ENCODE data around the gene BMP6. TPM values are rescaled to one million over a fixed set of nuclear protein-coding genes. Genes with fewer than 3 reads are reported as not detected.

BMP6 gene
- total RNA-seq, 4 donors from 2014 or later = 0.57 to 2.9 (median 1.1) TPM

DNA sequence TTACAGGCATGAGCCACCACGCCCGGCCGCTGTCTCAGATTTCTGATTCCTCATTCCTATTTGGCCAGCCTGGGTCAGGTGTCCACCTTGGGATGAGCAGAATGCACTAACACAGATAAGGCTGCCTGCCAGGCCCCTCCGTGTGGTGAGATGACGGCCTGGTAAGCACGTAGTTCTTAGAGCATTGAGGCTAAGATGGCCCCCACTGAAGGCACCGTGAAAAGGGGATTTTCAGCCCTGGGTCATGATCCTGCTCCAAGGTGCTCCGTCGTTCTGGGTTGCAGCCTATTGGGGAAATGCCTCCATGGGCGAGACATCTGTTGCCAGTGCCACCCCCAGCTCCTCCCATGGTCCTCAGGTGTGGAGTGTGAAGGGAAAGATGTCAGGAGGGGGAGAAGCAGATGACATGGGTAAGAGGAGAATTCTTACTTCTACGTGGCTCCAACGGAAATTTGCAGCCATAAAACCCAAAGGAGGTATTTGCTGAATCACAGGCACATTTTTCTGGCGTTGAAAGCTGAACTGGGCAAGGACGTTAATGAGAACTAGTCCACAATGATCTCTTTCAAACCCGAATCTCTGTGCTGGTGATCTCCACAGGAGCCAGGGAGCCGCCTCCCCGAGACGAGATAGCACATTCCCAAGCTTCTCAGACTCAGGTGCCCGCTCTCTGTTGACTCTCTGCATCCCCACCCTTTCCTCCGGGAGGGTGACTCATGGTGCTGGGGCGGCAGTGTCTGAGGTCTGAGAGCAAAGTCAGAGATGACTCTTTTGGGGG lies 34.0 kb upstream of the BMP6 start:
- Histone ChIP-seq H3K4me3 (peak overlapping the region in 1 of 4 donors; percentile 21), H3K27me3 (peaks cover 0 to 14% (median 0%) of the 10 kb centered on the region in 4 donors), H3K9me3 (no peaks in the 10 kb centered on the region), H3K27ac (no peak overlapping the region), H3K36me3 (no peaks in the 10 kb centered on the region), H3K4me1 (peaks cover 0 to 12% (median 0%) of the 10 kb centered on the region in 3 donors)
- DNase-seq = no peak
- intact Hi-C loops (cut with DNase I) = no loop called here
- TF ChIP-seq, protein P1, sequence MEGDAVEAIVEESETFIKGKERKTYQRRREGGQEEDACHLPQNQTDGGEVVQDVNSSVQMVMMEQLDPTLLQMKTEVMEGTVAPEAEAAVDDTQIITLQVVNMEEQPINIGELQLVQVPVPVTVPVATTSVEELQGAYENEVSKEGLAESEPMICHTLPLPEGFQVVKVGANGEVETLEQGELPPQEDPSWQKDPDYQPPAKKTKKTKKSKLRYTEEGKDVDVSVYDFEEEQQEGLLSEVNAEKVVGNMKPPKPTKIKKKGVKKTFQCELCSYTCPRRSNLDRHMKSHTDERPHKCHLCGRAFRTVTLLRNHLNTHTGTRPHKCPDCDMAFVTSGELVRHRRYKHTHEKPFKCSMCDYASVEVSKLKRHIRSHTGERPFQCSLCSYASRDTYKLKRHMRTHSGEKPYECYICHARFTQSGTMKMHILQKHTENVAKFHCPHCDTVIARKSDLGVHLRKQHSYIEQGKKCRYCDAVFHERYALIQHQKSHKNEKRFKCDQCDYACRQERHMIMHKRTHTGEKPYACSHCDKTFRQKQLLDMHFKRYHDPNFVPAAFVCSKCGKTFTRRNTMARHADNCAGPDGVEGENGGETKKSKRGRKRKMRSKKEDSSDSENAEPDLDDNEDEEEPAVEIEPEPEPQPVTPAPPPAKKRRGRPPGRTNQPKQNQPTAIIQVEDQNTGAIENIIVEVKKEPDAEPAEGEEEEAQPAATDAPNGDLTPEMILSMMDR (IDR thresholded peaks at IDR 0.05) = no peak
- no peak for TF ChIP-seq POLR2A (IDR thresholded peaks at IDR 0.05)
- 44 to 50% methylated on average over 8 to 12 of the region's 21 CpGs for WGBS, 2 donors

DNA sequence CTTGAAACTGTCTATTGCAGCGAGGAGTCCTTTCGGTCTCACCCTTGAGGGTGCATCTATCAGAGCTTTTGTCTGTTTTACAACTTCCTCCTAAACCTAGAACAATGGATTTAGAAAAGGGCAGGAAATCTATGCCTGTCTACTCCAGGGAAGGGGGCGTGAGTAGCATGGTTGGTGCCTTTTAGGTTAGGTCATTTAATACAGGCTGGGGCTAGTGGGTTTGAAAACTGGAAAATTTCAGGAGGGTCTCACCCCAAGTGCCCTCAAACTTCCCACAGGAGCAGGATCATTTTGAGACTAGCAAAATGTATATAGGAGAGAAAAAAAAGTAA lies 33.5 kb upstream of the BMP6 start:
- TF ChIP-seq POLR2A (IDR thresholded peaks at IDR 0.05) = no peak
- TF ChIP-seq, protein P1 (IDR thresholded peaks at IDR 0.05) = no peak
- 35 to 70% methylated on average over 2 to 3 of the region's 3 CpGs for WGBS, 2 donors
- no peaks in the 10 kb centered on the region for H3K9me3 ChIP-seq
- H3K4me1 ChIP-seq = peaks cover 0 to 12% (median 0%) of the 10 kb centered on the region in 3 donors
- DNase-seq = no peak
- H3K36me3 ChIP-seq = no peaks in the 10 kb centered on the region
- H3K27me3 ChIP-seq = peaks cover 0 to 14% (median 0%) of the 10 kb centered on the region in 4 donors
- no peak overlapping the region for H3K27ac ChIP-seq
- intact Hi-C loops (cut with DNase I) = no loop called here
- H3K4me3 ChIP-seq = peak overlapping the region in 1 of 4 donors; percentile 21

DNA sequence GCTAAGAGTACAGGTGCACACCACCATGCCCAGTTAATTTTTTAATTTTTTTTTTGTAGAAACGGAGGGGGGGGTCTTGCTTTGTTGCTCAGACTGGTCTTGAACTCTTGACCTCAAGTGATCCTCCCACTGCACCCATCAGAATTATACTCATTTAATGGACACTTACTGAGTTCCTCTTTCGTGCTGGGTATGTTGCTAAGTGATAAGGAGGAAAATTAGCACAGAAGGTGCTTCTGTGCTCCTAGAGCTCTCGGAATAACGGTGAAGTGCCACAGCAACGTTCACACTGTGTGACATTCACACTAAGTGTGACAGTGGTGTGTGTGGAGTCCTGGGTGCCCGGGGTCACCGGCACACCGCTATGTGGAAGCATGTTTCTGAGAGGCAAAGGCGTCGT lies 32.1 kb upstream of the BMP6 start:
- H3K4me1 ChIP-seq = peaks cover 0 to 22% (median 5%) of the 10 kb centered on the region in 3 donors
- 78 to 87% methylated on average over 10 of the region's 10 CpGs for WGBS, 2 donors
- no peak overlapping the region for H3K4me3 ChIP-seq
- H3K36me3 ChIP-seq = no peaks in the 10 kb centered on the region
- H3K9me3 ChIP-seq = no peaks in the 10 kb centered on the region
- TF ChIP-seq, protein P1 (IDR thresholded peaks at IDR 0.05) = no peak
- no peak for TF ChIP-seq POLR2A (IDR thresholded peaks at IDR 0.05)
- no peak for DNase-seq
- intact Hi-C loops (cut with DNase I) = no loop called here
- H3K27me3 ChIP-seq = no peaks in the 10 kb centered on the region
- no peak overlapping the region for H3K27ac ChIP-seq

DNA sequence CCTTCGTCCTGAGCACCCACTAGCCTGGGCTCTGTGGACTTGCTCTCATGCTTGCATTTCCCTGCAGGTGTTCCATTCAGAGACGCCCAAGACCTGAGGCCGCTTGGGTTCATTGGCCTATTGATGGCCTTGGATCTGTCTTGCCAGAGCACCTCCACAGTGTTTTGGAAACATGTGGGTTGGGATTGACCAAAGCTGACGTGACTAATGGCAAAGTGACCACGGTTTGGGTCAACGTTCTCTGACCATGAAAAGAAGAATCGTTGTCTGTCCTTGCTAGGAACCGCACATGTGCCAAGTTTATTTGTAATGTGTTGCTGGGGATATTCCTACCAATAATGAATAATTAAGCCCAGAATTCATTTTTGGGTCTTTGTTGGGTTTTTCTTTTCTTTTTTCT lies 29.8 kb upstream of the BMP6 start:
- 93 to 95% methylated on average over 7 to 8 of the region's 8 CpGs for WGBS, 2 donors
- H3K9me3 ChIP-seq = no peaks in the 10 kb centered on the region
- intact Hi-C loops (cut with DNase I) = no loop called here
- DNase-seq = no peak
- H3K4me1 ChIP-seq = peaks cover 0 to 22% (median 5%) of the 10 kb centered on the region in 3 donors
- H3K27ac ChIP-seq = no peak overlapping the region
- H3K36me3 ChIP-seq = no peaks in the 10 kb centered on the region
- TF ChIP-seq, protein P1 (IDR thresholded peaks at IDR 0.05) = no peak
- TF ChIP-seq POLR2A (IDR thresholded peaks at IDR 0.05) = no peak
- H3K4me3 ChIP-seq = no peak overlapping the region
- no peaks in the 10 kb centered on the region for H3K27me3 ChIP-seq

DNA sequence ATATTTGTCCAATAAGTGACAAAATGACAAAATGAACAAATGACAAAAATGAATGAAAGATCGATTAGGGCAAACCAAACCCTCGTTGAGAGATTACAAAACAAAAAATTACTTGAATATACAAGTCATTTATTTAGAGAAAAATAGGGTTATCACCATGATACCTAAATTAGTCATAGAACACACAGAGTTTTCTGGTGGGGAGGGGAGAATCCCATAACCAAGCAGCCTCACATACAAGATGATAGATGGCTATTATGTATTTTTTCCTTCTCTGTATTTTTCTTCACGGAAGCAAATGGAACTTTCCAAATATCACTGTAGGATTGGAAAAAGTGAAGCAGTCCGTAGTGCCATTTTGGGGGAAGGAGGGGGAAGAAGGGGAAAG lies 28.5 kb upstream of the BMP6 start:
- peaks cover 0 to 11% (median 5%) of the 10 kb centered on the region in 3 donors for H3K4me1 ChIP-seq
- no peaks in the 10 kb centered on the region for H3K27me3 ChIP-seq
- TF ChIP-seq, protein P1 (IDR thresholded peaks at IDR 0.05) = no peak
- TF ChIP-seq POLR2A (IDR thresholded peaks at IDR 0.05) = no peak
- H3K9me3 ChIP-seq = no peaks in the 10 kb centered on the region
- intact Hi-C loops (cut with DNase I) = no loop called here
- DNase-seq = no peak
- no peaks in the 10 kb centered on the region for H3K36me3 ChIP-seq
- peak overlapping the region; percentile 33 to 49 (median 40) for H3K27ac ChIP-seq
- 46 to 54% methylated on average over 4 of the region's 4 CpGs for WGBS, 2 donors
- no peak overlapping the region for H3K4me3 ChIP-seq

Measured in esophagus squamous epithelium (tissue), 5 donors.